ENCODE data around the gene CUL2. TPM values are rescaled to one million over a fixed set of nuclear protein-coding genes. Genes with fewer than 3 reads are reported as not detected.

Gene CUL2
- total RNA-seq, result 18.8 and 19.9 TPM in 2 replicates

DNA sequence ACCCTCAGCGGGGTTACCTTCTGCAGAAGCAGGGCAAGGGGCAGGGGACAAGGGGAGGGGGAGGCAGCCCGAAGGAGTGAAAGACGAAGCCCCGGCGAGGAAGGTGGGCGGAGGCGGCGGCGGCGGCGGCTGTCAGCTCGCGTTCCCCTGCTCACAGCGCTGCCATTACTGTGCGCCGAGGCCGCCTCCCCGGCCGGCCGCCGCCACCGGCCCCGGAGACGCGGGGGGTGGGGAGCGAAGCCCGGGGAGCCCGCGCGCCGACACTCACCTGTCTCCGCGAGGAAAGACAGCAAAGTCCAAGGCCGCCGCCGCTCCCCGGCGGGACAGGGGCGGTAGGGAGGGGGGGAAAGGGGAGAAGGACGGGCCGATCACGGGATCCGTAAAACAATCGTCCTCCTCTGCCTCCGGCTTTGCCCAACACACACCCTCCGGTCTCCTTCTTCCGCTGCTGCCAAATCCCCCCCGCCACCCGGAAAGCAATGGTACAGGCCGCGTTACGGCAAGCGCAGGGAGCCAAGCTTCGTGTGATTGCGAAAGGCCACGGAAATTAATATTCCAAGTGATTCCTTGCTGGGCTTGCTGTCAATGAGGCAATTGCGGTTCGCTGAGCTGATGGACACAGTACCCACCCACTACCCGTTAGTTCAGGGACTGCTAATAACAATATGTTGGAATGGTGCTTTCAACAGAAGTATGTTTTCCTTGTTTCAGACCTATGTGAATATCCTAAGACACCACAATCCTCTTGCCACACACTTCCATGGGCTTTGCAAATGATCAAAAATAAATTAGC, at the start of gene CUL2:
CUL2 (minus strand) TSS at position 180 of the 793 bp plus-strand sequence. CDS start 19,024 bp downstream, outside the sequence.

DNA sequence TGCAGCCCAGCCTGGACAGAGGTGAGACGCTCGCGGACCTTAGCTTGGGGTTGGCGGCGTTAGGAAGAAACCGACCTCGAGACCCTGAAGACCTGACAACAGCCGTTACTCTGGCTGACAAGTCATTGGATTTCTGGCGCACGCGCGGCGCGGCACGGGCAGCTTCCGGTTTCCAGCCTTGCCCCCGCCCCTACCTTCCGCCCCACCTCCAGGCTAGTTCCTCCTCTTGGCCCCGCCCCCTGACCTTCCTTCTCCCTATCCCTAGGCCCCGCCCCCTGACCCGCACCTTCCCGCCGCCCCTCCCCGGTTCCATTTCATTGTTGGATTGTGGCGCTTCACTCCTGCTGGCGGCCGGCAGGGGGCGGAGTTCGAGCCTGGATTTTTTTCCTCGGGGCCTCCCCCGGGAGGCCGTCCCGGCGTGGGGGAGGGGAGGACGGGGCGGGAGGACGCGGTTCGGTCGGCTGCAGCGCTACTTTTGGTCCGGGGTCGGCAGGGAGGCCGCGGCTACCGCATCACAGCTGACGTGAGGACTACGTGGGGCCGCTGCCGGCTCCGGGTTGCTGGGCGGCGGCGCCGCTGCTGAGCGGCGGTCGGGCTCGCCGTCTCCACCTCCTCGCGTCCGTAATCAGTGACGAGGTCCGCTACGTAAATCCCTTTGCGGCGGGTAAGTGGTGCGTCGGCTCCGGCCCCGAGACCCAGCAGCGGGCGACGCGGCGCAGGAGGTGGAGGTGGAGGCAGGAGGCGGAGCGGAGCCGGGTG, 36.6 kb upstream of the CUL2 start, which contains the start of gene CREM:
CREM (plus strand) TSS at position 317 of the 759 bp plus-strand sequence. CDS start 10,990 bp downstream, outside the sequence.

Other genes with a start within 250 kb of the CUL2 start
- gene CREM, start 36.5 kb upstream of the CUL2 start, total RNA-seq, result 36.0 and 40.9 TPM in 2 replicates
- gene CCNY, start 246.2 kb upstream of the CUL2 start, total RNA-seq, result 24.2 and 38.2 TPM in 2 replicates

Measured in bronchus fibroblast of lung (primary cell).